HG03342 (cell line): ENCODE data around the gene DACH1.

Experiments
- ATAC-seq: cut with Tn5 transposase; IDR thresholded peaks from one replicate; pipeline ENCODE4 v1.9.1; 2021; ENCODE audit warnings: mild to moderate bottlenecking, moderate library complexity; ENCODE audit not compliant: unreplicated experiment

Gene DACH1

GRCh38 chr13:71714802-71715375 is 152.1 kb downstream of the DACH1 start:
- no peak for ATAC-seq

DNA sequence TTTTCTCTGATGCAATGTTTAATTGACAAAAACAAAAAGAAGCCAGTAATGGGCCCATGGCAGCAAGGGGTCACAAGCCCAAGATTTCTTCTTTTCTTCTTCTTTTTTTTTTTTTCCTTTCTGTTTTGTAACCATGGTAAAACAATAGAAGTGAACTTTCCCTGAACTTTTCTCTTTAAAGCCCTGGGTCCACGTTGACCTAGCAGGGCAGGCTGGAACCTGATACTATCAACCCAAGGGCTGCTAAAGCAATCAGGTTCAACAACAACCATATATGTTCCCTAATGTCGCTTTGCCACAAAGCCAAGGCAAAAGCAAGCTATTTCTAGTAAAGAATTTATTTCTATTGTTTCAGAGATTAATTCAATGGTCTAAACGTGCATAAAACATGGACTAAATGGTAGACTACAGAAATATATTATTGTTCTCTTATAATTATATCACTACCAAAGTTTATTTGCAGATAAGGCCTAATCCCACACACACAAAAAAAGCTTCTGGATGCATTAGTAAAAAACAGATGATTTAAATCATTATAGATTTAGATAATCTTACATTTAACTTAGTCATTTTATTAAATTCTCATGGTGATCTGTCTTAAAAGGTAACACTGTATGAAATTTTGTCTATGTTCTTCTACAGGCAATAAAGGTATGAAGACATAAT is 153.9 kb downstream of the DACH1 start:
- ATAC-seq = no peak

DNA sequence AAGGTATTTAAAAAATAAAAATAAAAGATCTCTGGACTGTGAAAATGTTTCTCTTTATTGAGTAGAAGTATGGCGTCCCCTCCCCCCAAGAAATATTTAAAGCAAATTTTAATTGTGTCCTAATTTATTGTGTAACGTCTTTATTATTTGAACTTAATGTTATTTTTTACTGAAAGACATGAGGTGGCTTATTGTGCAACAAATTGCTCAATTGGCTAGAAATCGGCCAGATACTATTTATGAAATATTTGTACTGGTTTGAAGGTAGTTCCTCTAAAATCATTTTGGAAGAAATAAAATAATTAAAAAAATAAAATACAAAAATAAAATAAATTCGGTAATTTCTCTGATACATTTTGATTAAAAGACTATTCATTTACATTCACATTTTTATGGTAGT is 162.3 kb downstream of the DACH1 start:
- no peak for ATAC-seq

GRCh38 chr13:71703138-71703537 is 163.9 kb downstream of the DACH1 start:
- ATAC-seq = no peak

DNA sequence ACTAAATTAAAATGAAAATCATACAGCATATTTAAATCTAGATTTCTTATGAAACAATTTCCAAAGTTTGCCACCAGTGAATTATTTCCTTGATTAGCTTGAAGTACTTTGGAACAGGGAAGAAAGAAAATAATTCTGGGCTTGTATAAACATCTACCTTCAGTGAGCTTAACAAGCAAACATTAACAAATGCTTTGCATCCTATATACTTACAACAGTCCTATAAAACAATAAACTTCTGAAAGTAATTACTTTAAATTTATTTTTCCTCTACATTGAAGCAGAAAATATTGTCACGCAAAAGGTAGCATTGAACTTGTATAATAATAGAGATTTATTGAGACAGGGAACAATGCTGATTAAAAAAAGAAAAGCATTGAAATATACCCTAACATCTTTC is 164.8 kb downstream of the DACH1 start:
- ATAC-seq = no peak

DNA sequence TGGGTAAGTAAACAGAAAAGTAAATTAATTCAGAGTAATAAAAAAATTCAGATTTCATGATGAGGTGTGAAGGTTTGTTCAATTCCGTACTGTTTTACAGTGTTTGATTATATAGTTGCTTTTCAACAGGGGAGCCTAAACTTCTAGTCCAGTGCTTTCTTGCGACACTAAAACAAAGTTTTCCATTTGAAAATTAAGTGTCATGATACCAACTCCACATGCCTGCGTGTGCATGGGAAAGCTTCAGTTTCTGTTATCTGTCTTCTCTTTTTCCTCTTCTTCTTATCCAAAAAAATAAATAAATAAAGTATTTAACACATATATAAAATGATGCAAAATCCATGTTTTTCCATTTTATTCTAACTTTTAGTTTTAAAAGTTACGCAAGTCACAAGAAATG is 165.3 kb downstream of the DACH1 start:
- no peak for ATAC-seq

- no peak for ATAC-seq
Measured at GRCh38 chr13:71699342-71699741, 167.7 kb downstream of the DACH1 start.

GRCh38 chr13:71695662-71696061 is 171.3 kb downstream of the DACH1 start:
- ATAC-seq = no peak

GRCh38 chr13:71685072-71685471 is 181.9 kb downstream of the DACH1 start:
- no peak for ATAC-seq

DNA sequence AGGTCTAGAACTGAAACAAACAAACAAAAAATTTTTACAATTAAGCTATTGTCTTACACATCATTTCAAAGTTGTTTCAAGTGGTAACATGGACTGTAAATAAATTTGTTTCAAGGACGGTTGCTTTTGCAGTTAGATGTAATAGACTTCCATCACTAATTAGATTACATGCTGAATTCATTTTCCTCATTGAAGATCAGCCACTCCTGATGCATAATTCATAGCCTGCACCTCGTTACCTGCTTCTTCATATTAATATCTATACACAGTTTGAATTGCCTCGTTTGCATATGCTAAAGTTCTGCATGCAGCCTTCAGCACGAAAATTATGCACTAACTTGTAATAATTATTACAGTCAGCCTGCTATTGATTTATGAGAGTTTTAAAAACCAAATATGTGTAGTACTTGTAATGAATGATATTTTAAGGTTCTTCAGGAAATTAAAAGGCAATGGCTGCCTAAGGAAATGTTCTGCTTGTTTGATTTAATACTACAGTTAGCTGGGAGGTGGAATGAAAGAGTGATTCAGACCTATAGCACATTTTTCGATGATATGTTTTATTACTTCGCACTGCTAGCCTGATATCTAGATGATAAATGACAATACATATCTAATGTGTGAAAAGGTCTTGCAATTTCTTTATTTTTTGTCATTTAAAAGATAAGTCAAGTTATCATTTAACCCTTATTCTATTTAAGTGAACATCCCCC is 184.9 kb downstream of the DACH1 start:
- no peak for ATAC-seq

- no peak for ATAC-seq
Measured at GRCh38 chr13:71677124-71677523, 189.9 kb downstream of the DACH1 start.

- ATAC-seq = no peak
Measured at GRCh38 chr13:71672512-71672911, 194.5 kb downstream of the DACH1 start.

DNA sequence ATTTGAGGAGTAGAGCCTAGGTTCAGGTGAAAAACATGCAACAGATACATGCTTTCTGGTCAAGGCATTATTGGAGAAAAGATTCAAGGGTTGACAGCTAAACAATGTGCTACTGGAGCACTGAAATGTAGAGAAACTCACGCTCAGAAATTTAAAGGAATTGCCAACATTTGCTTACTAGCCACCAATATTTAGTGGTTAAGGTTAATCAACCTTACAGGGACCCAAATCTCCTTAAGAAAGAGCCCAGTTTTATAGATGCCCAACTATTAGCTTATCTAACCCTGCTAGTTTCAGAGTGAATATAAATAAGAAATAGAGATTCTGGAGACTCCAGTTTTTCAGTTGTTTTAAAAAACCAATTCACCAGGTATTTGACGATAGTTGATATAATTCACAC is 203.6 kb downstream of the DACH1 start:
- ATAC-seq = no peak

DNA sequence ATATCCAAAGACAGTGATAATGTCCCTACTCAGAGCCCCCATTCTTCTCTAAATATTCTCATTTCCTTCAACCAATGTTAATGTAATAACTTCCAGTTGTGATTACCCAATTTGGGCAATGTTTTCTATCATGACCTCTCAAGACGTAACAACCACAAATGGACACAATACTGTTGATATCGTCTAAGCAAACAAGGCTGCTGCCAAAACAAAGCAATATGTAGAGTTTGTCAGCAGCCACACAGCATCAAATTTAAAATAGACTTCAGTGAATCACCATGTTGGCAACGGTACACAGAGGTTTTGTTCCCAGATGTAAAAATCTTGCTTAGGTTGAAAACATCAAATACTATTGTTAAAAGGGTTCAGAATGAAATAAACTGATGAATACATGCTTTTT is 205.1 kb downstream of the DACH1 start:
- no peak for ATAC-seq

- no peak for ATAC-seq
Measured at GRCh38 chr13:71659404-71659803, 207.6 kb downstream of the DACH1 start.

DNA sequence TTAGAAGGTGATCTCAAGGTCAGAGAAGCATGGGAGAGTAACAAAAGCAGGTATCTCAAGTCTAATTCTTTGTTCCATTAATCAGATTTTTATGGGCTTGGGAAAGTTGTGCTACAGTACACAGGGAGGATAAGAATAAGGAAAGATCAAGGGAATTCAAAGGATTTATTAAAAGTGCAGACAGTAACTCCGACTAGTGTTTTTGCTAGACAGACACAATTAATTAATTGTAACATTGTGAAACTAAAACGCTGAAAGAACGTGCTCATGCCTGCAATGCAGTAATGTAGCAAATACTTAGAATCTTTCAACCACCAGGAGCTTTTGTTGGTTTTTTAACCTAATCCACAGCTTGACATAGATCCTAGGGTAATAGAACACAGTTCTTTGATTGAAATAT is 221.5 kb downstream of the DACH1 start:
- ATAC-seq = no peak

GRCh38 chr13:71644579-71644978 is 222.4 kb downstream of the DACH1 start:
- no peak for ATAC-seq

DNA sequence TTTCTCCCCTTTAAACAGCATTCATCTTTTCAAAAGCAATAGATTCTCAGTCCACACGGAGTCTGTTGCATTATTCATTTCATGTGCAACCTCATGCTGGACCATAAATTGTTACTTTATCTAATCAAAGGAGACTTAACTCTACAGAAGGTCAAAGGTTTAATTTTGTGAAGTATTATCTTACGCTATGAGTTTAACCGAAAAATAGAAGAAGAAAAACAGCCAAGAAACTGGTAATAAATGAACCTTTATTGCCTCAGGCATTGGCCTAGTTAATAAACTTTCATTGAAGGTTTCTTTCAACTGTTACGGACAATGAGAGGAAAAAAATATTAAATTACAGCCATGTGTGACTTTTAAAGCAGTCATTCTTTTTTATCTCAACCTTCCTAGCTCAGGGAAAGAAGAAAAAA is 223.6 kb downstream of the DACH1 start:
- no peak for ATAC-seq

- ATAC-seq = no peak
Measured at GRCh38 chr13:71638751-71639150, 228.3 kb downstream of the DACH1 start.

- ATAC-seq = no peak
Measured at GRCh38 chr13:71634602-71635443, 232.2 kb downstream of the DACH1 start.

DNA sequence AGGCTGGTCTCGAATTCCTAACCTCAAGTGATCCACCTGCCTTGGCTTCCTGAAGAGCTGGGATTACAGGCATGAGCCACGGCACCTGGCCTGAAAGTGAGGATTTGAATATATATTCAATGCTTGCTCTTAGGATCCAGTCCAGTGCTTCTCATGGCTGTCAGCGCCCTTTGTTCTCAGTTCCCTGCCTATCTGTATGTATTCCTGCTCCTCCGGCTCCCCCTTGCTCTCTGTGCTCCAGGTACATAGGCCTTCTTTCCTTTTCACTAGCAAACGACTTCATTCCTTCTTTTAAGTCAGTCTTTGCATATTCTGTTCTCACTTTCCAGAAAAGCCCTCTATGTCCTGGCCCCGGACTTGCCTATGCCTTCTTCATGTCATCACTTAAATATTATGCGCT is 232.8 kb downstream of the DACH1 start:
- no peak for ATAC-seq
